NCI-H510A treated with DMSO at 0.1 percent for 48 hours (cell line): Measurements from ENCODE around the gene KCNK17.
A peak's percentile ranks its signal among the peaks of the same experiment; 100 is the strongest.

ENCODE experiments used
- DNase-seq: peaks from one replicate; lab custom pipeline; 2025; lab: John Stamatoyannopoulos, UW

The KCNK17 gene

DNA sequence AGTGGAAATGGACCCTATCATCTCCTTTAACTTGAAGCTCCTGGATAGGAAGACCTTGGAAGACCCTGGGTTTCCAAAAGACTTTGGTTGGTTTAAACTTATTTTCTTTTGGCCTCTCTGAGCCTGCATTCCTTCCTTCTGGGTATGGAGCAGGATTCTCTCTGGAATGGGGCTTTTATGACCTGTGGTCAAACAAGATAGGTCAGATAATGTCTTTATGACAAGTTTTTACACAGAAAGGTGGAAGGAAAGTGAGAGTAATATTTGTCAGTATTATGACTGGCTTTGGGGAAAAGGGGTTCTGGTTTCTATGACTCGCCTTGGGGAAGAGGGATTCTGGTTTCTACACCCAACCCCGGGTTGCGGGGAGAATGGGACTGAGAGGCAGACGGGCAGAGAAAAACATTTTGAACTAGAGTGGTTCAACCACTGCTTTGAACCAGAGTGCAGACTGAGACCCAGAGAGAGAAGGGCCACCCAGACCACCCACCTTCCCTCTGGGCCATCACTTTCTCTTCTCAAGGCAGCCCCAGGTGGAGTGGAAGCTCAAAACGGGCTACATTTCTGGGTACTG lies 47.4 kb downstream of the KCNK17 start:
- DNase-seq, result no peak

DNA sequence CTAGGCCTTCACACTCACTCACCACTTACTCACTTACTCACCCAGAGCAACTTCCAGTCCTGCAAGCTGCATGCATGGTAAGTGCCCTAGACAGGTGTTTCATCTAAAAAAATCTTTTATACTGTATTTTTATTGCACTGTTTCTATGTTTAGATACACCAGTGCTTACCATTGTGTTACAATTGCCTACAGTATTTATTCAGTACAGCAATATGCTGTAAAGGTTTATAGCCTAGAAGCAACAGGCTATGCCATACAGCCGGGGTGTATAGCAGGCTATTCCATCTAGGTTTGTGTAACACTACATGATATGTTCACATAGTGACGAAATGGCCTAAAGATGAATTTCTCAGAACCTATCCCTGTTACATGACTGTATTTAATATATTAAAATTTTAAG lies 47.8 kb downstream of the KCNK17 start:
- DNase-seq, result peak; percentile 74

DNA sequence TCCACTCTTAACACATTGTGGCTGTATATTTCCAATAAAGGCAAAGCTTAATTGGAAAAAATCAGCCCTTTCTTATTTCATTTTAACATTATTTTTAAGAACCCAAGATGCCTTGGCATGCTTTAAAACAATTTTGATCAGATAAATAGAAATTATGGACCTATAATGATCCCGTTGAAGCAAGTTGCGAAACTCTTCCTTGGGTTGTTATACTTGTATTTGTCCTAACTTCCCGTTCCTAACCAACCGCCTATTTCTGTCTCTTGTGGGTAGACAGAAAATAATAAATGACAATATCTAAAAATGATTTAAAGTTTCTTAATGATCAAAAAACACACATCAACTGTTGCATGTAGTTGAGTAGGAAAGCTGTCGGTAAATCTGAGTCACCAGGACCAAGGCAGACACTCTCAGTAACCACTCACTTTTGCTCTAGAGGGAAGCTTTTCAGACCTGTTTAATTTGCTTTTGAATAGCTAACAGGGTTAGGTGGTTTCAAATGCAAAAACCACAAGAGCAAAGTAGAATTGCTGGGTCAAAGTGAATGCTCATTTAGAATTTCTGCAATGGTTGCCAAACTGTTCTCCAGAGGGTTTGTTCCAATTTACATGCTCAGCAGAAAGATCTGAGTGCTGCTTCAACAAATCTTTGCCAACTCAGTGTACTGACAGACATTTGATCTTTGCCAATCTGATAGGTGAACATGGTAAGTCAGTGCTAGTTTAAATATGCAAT lies 50.7 kb downstream of the KCNK17 start:
- peak; percentile 38 for DNase-seq

DNA sequence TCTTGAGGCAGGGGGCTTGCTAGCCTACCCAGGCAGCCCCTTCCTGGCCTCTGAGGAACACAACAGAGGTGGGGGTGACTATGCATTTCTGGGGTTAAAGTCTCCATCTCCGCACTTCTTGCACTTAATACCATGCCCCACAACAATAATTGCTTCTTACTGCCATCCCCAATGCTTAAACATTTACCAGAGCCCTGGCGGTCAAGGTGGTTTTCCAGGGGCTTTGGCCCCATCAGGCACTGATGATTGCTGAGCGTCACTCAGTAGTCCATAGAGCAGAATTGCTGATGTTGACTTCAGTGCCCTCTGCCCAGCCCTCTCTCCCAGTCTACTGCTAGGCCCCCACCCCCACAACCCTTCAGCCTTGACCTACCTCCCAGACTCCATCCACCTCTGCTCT lies 52.5 kb downstream of the KCNK17 start:
- no peak for DNase-seq

DNA sequence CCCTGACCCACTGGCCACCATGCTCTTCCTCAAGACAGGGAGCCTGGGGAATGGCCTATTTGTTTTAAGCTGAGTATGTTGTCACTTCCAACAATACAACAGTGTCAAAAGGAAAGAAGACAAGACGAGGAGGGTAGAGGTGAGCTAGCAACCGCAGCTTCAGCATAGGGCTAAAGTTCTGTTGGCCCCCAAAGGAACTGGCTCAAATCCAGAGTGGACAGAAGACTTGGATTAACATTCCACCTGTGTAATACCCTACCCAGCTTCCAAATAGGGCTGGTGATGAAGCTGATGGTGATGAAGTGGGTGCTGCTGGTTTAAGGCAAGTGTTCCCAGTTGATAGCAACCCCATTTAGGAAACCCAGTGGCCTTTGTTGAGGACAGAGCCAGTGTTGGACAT lies 53.3 kb downstream of the KCNK17 start:
- no peak for DNase-seq

DNA sequence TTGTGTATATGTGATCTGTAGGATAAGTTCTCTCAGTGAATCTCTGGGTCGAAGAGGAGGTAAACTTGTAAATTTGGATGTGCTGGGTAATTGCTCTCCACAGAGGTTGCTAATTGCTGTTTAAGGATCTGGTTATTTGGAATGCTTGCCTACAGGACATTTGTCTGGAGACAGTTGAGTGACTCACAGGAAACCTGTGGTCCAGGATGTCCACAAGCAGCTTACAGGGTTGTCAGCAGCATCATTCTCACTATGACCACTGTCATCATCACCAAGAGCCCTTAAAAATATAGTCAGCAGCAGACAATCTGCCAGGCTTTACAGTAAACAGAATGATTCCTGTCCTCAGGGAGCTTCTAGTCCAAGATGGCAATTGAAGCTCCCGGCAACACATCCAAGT lies 53.8 kb downstream of the KCNK17 start:
- DNase-seq, result no peak

DNA sequence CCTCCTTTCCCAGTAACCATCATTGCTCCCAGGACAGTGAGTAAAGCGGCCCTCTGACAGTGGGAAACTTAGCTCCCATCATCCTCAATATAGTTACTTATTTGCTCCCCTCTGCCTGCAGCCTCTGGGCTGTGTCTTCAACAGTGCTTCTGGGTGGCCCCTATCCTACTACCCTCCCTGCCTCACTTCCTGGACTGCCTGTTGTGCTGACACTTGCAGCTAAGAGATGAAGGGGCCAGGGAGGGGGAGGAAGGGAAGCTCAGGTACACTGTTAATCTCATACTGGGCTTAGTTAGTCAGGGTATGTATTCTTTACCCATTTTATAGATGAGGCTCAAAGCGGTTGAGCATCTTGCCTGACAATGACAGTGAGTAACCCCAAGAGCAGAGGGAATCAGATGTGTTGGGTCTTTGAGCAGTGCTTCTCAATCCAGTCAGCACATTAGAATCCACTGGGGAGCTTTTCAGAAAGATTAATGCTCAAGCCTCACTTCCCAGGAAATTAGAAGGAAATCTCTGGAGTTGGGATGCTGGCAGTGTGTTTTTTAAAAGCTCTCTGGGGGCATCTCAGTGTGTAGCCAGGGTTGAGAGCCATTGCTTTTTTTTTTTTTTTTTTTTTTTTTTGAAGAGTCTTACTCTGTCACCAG lies 57.8 kb downstream of the KCNK17 start:
- peak; percentile 16 for DNase-seq

DNA sequence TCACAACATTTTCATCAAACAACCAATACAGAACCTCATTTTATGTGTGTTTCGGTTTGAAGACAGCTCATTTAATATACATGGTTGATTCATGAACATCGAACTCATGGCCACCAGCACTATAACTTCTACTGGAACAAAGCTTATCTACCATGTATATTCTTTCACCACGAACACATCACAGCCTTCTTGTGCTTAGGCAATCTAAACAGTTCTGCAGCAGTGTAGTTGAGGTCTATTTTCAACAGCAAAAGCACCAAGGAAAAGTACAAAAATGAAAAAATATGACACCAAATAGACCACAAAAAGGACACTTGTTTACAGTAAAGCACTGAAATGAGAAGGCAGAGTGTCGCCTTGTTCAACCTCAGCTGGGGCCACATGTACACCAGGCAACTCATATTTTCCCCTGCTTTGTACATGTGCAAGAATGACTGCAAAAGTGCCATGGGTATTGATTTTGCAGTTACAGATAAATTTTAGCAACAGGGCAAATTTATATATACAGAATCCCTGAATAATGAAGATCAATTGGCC lies 59.2 kb downstream of the KCNK17 start:
- DNase-seq, result no peak

DNA sequence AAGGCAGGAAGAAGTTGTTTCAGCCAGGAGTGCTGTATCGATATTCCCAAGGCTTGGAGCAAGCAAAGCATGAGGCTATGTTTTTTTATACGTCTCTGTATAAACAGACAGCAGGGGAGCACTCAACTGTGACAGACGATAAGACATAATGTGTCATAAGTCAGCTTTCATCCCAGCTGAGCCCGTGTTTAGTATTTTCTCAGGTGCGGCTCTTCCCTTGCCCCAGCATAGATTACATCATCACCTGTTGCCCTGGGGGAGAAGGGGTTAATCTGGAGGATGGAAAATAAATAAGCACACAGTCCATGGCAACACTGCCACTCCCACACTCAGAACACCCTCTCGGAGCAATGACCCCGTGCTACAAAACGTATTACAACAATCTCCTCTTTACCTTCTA lies 62.8 kb downstream of the KCNK17 start:
- peak; percentile 97 for DNase-seq

DNA sequence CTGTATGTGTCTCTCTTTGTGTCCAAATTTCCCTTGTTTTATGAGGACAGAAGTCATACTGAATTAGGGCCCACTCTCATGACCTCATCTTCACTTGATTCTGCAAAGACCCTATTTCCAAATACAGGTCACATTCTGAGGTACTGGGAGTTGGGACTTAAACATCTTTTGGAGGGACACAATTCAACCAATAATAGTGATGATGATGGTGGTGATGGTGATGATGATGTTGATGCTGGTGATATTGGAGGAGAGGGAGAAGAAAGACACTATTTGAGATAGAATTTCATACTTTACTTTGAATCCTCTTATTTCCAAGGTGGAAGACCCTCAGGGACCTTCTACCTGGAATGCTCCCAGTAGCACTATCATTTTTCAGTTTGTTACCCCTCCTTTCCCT lies 63.7 kb downstream of the KCNK17 start:
- DNase-seq, result no peak

DNA sequence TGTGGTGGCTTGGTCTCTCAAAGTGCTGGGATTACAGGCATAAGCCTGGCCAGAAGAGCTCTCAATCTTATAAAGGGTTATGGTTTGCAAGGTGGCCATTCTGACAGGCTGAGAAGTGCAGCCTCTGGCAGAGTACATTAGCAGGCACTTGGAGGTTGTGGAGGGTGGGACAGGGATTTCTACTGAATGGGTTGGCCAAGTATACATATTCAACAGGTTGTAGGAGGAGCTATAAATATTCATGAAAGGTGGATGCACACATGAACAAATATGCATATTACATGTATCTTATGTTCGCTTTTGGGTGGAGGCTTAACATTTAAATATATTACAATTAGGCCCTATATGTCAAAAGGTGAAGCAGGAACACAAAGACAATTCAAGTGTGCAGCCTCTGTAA lies 64.9 kb downstream of the KCNK17 start:
- DNase-seq, result no peak
